GM18526 (cell line): ENCODE measurements around the gene TINAGL1.

Source experiments
- POLR2A ChIP-seq: IDR thresholded peaks from 3 replicates; pipeline ENCODE4 v1.6.1; 2011; ENCODE audit not compliant: insufficient read length; ENCODE audit errors: extremely low read depth

TINAGL1 gene

GRCh38 chr1:31576201-31576669 is at the start of gene TINAGL1:
TSS of gene TINAGL1 (plus strand) at chr1:31576515. CDS start at chr1:31577149, 634 bp downstream.
- TF ChIP-seq POLR2A = no peak

- TF ChIP-seq POLR2A = no peak
These were observed 46.2 kb upstream of the TINAGL1 start for GRCh38 chr1:31529999-31530684.

- TF ChIP-seq POLR2A = no peak
These were observed 44.9 kb upstream of the TINAGL1 start for GRCh38 chr1:31531177-31531999.

GRCh38 chr1:31532173-31532572 is 44.1 kb upstream of the TINAGL1 start:
- TF ChIP-seq POLR2A = no peak

- no peak for TF ChIP-seq POLR2A
These were observed 40.8 kb upstream of the TINAGL1 start for GRCh38 chr1:31535561-31535960.

GRCh38 chr1:31539329-31539728 is 37.0 kb upstream of the TINAGL1 start:
- no peak for TF ChIP-seq POLR2A

GRCh38 chr1:31541194-31541593 is 35.1 kb upstream of the TINAGL1 start:
- no peak for TF ChIP-seq POLR2A

GRCh38 chr1:31545927-31546540 is 30.3 kb upstream of the TINAGL1 start:
- no peak for TF ChIP-seq POLR2A

GRCh38 chr1:31548534-31548906 is 27.8 kb upstream of the TINAGL1 start:
- TF ChIP-seq POLR2A = no peak

GRCh38 chr1:31548907-31549808 is 27.2 kb upstream of the TINAGL1 start:
- peak; percentile 15 for TF ChIP-seq POLR2A

GRCh38 chr1:31549809-31550620 is 26.3 kb upstream of the TINAGL1 start:
- no peak for TF ChIP-seq POLR2A

GRCh38 chr1:31551208-31551607 is 25.1 kb upstream of the TINAGL1 start:
- no peak for TF ChIP-seq POLR2A

GRCh38 chr1:31552489-31552888 is 23.8 kb upstream of the TINAGL1 start:
- TF ChIP-seq POLR2A = no peak

- TF ChIP-seq POLR2A = no peak
These were observed 19.8 kb upstream of the TINAGL1 start for GRCh38 chr1:31556481-31557006.
